Right lobe of liver (tissue), 6 donors: ENCODE data around the gene NKAIN1. TPM values are rescaled to one million over a fixed set of nuclear protein-coding genes. Genes with fewer than 3 reads are reported as not detected.
A peak's percentile ranks its signal among the peaks of the same experiment; 100 is the strongest.
"Not testable (repeated sequence)": the region's sequence is repeated elsewhere in the genome, so short reads cannot be mapped to it uniquely, and the experiment has no call there.

Experiments used
- ATAC-seq, 4 donors: fragments of 200-7000 bp; cut with Tn5 transposase; one replicate each; pipeline ENCODE4 v1.9.1; 2020; ENCODE audit warnings: mild to moderate bottlenecking in 4 of 4, moderate library complexity in 4 of 4
- DNase-seq, 3 donors: peaks; one replicate each; pipeline ENCODE4 v3.0.0-alpha.2; 2020
- H3K27ac ChIP-seq, 3 donors: fragments of 200-600 bp; one replicate each; pipeline ENCODE4 v1.8.0; 2022
- H3K27me3 ChIP-seq, 2 donors: fragments of 200-600 bp; one replicate each; pipeline ENCODE4 v1.8.0; 2022
- H3K36me3 ChIP-seq, 4 donors: fragments of 200-600 bp; sonication (generic) in 1 of 4; one replicate each; pipeline versions ENCODE4 v1.5.1 to v1.8.0; 2017 to 2022; ENCODE audit warnings: control low read depth in 1 of 4
- H3K4me1 ChIP-seq, 4 donors: fragments of 200-600 bp; sonication (generic) in 1 of 4; one replicate each; pipeline versions ENCODE4 v1.5.1 to v1.8.0; 2017 to 2022; ENCODE audit warnings: control low read depth in 1 of 4
- H3K4me3 ChIP-seq, 3 donors: fragments of 200-600 bp; one replicate each; pipeline ENCODE4 v1.8.0; 2022
- H3K9me3 ChIP-seq, 4 donors: fragments of 200-600 bp; sonication (generic) in 1 of 4; one replicate each; pipeline versions ENCODE4 v1.5.1 to v1.8.0; 2017 to 2022; ENCODE audit warnings: control low read depth in 1 of 4
- POLR2A ChIP-seq: fragments of 450-650 bp; IDR thresholded peaks from one replicate; pipeline ENCODE4 v1.6.1; 2017; ENCODE audit warnings: antibody characterized with exemption, mild to moderate bottlenecking
- WGBS: methylation state at CpG from one replicate; pipeline ENCODE4 v1.1.6; 2018; ENCODE audit warnings: low coverage, low lambda C conversion rate; ENCODE audit not compliant: insufficient coverage; ENCODE audit errors: missing lambda C conversion rate; 5-methylcytosine and 5-hydroxymethylcytosine counted together
- intact Hi-C, 2 donors: fragments of 100-400 bp; cut with DNase I; formaldehyde crosslinking; loops; one replicate each; pipeline versions ENCODE4 v1.11.2 to v1.14.1; 2022
- total RNA-seq, 6 experiments: library from RNA; depleted of rRNA in 2 of 6; stranded (reverse); fragments of >200 nt in 2 of 6; fragmentation: NEBNext Ultra II Directional in 3 of 6; extraction: Animal tissue kit (Norgen Biotek cat#: 25700) in 3 of 6; gene quantifications; one replicate each; pipeline versions ENCODE4 v1.1.0 to v1.2.4, GENCODE V29; 2016 to 2023
- TF ChIP-seq, protein P1 (sequence below), 4 donors: fragments of 200-600 bp in 3 of 4; fragments of 450-650 bp in 1 of 4; IDR thresholded peaks; one replicate each; pipeline versions ENCODE4 v1.5.1 to v1.8.0; 2016 to 2022; ENCODE audit warnings: antibody characterized with exemption in 4 of 4, mild to moderate bottlenecking in 2 of 4
- donor health status: DM: no; HTN: yes; CAD: no.
- donor health status: DM: no; HTN: no; CAD: no.
- donor health status: DM: no; HTN: no; CAD: no.
- donor health status: DM: no; HTN: yes; CAD: no.
- donor health status: DM: no; HTN: yes; CAD: no.

The NKAIN1 gene
- total RNA-seq, 6 experiments from 2014 or later: not detected

DNA sequence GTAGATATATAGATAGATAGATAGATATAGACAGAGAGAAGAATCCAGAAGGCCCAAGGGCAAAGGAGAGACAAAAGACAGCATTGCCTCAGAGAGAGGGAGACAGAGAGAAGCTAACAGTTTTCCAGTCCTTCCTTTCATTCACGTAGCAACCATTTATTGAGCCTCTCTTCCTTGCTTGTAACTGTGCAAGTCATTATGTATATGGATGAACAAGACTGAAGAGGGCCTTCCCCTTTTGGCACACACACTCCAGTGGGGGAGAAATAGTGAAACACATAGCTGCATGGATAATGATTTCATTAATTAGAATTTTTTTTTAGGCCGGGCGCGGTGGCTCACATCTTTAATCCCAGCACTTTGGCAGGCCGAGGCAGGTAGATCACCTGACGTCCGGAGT, 99.4 kb downstream of the NKAIN1 start:
- no peak for ATAC-seq
- TF ChIP-seq, protein P1, sequence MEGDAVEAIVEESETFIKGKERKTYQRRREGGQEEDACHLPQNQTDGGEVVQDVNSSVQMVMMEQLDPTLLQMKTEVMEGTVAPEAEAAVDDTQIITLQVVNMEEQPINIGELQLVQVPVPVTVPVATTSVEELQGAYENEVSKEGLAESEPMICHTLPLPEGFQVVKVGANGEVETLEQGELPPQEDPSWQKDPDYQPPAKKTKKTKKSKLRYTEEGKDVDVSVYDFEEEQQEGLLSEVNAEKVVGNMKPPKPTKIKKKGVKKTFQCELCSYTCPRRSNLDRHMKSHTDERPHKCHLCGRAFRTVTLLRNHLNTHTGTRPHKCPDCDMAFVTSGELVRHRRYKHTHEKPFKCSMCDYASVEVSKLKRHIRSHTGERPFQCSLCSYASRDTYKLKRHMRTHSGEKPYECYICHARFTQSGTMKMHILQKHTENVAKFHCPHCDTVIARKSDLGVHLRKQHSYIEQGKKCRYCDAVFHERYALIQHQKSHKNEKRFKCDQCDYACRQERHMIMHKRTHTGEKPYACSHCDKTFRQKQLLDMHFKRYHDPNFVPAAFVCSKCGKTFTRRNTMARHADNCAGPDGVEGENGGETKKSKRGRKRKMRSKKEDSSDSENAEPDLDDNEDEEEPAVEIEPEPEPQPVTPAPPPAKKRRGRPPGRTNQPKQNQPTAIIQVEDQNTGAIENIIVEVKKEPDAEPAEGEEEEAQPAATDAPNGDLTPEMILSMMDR (IDR thresholded peaks at IDR 0.05): no peak
- no peak for TF ChIP-seq POLR2A

DNA sequence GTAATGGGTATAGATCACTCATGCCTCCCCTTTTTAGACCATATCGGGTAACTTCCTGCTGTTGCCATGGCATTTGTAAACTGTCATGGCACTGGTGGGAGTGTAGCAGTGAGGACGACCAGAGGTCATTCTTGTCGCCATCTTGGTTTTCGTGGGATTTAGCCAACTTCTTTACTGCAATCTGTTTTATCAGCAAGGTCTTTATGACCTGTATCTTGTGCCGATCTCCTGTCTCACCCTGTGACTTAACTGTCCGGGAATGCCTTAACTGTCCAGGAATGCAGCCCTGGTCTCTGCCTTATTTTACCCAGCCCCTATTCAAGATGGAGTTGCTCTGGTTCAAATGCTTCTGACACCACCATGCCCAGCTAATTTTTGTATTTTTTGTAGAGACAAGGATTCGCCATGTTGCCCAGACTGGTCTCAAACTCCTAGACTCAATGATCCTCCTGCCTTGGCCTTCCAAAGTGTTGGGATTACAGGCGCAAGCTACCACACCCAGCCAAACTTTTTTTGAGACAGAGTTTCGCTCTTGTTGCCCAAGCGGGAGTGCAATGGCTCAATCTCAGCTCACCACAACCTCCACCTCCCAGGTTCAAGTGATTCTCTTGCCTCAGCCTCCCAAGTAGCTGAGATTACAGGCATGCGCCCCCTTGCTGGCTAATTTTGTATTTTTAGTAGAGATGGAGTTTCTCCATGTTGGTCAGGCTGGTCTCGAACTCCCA, 100.7 kb downstream of the NKAIN1 start:
- H3K27ac ChIP-seq, DNase-seq, H3K36me3 ChIP-seq, ATAC-seq, H3K27me3 ChIP-seq, intact Hi-C loops, H3K9me3 ChIP-seq, H3K4me1 ChIP-seq, H3K4me3 ChIP-seq: not testable (repeated sequence)
- 89% methylated on average over 9 of the region's 12 CpGs for WGBS

More for the DNA sequence above, 99.4 kb downstream of the NKAIN1 start:
- intact Hi-C loops: no loop called here
- Histone ChIP-seq H3K9me3 (no peaks in the 10 kb centered on the region), H3K4me1 (no peaks in the 10 kb centered on the region), H3K27ac (no peak overlapping the region), H3K36me3 (no peaks in the 10 kb centered on the region), H3K27me3 (no peaks in the 10 kb centered on the region), H3K4me3 (no peak overlapping the region)
- no peak for DNase-seq
- 70% methylated on average over 5 of the region's 7 CpGs for WGBS

DNA sequence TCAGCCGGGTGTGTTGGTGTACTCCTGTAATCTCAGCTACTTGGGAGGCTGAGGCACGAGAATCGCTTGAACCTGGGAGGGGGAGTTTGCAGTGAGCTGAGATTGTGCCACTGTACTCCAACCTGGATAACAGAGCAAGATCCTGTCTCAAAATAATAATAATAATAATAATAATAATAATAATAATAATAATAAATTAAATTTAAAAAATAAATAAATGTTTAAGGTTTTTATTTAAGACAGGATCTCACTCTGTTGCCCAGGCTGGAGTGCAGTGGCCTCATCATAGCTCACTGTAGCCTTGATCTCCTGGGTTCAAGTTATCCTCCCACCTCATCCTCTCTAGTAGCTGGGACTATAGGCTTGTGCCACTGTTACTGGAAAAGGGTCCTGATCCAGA, 101.8 kb downstream of the NKAIN1 start:
- H3K27ac ChIP-seq, intact Hi-C loops, H3K36me3 ChIP-seq, H3K4me3 ChIP-seq, DNase-seq, H3K4me1 ChIP-seq, H3K9me3 ChIP-seq, ATAC-seq, H3K27me3 ChIP-seq: not testable (repeated sequence)
- WGBS: 96% methylated on average over 3 of the region's 3 CpGs

DNA sequence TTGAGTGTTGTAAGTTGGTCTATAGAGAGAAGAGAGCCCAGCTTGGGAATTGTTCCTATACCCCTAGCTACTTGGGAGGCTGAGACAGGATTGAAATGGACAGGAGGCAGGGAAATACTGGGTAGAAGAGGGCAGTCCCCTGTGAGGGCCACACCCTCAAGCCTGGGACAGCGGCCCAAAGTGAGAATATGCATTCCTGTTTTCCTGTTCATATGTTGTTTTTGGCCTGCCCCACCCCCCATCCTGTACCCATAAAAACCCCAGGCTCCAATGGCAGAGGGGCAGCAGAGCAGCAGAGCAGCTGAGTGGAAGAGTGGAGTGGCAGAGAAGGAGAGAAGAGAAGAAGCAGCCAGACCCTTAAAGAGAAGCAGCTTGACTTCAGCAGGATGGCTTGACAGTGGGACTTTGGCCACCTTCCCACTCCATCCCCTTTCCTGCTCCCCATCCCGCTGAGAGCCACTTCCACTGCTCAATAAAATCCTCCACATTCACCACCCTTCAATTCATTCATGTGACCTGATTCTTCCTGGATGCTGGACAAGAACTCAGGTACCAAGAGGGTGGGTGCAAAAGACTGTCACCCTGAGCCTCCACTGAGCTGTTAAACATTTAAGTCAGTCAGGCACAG, 103.6 kb downstream of the NKAIN1 start:
- no peak overlapping the region for H3K27ac ChIP-seq
- ATAC-seq (no peak), DNase-seq (peak in 1 of 3 donors; percentile 1)
- H3K36me3 ChIP-seq: no peaks in the 10 kb centered on the region
- intact Hi-C loops: no loop called here
- 76% methylated on average over 2 of the region's 2 CpGs for WGBS
- no peak overlapping the region for H3K4me3 ChIP-seq
- no peaks in the 10 kb centered on the region for H3K27me3 ChIP-seq
- no peaks in the 10 kb centered on the region for H3K4me1 ChIP-seq
- no peak for TF ChIP-seq POLR2A
- TF ChIP-seq, protein P1 (IDR thresholded peaks at IDR 0.05): no peak
- no peaks in the 10 kb centered on the region for H3K9me3 ChIP-seq

DNA sequence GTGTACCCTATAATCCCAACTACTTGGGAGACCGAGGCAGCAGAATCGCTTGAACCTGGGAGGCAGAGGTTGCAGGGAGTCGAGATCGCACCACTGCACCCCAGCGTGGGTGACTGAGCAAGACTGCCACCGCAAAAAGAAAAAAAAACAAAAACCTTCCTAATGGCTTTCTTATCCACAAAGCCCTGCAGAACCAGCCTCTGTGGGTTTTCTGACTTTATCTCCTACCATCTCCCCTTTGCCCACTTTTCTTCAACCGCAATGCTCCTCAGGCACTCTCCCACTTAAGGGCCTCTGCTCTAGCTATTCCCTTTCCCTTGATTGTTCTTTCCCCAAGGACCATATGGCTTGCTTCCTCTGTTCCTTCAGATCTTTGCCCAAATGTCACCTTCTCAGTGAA, 106.3 kb downstream of the NKAIN1 start:
- 53% methylated on average over 2 of the region's 7 CpGs for WGBS
- H3K27me3 ChIP-seq: no peaks in the 10 kb centered on the region
- no peak overlapping the region for H3K27ac ChIP-seq
- H3K36me3 ChIP-seq: no peaks in the 10 kb centered on the region
- no peaks in the 10 kb centered on the region for H3K9me3 ChIP-seq
- intact Hi-C loops: no loop called here
- ATAC-seq (no peak), DNase-seq (no peak)
- TF ChIP-seq, protein P1 (IDR thresholded peaks at IDR 0.05): no peak
- TF ChIP-seq POLR2A: no peak
- no peak overlapping the region for H3K4me3 ChIP-seq
- no peaks in the 10 kb centered on the region for H3K4me1 ChIP-seq

Other genes with a start within 250 kb of the NKAIN1 start
- gene PUM1, start 174.2 kb downstream of the NKAIN1 start, total RNA-seq: 10 to 100 TPM; 30.9 to 51.6 (median 42.0) TPM
- gene SNRNP40, start 56.9 kb upstream of the NKAIN1 start, total RNA-seq: 10 to 100 TPM; 12.2 to 18.9 (median 14.9) TPM
- 1 to 10 TPM; 6.3 to 9.9 (median 7.3) TPM for gene ZCCHC17, start 57.1 kb upstream of the NKAIN1 start, total RNA-seq
- 1 to 10 TPM; 1.3 to 8.3 (median 4.6) TPM for gene FABP3, start 133.2 kb upstream of the NKAIN1 start, total RNA-seq
- 100 to 1,000 TPM in 3 of 6 experiments, 10 to 100 TPM in 3; 59.7 to 117 (median 86.9) TPM for gene SERINC2, start 173.3 kb upstream of the NKAIN1 start, total RNA-seq